T47D (cell line): ENCODE measurements around the gene SLC49A4.
"Not testable (repeated sequence)": the region's sequence is repeated elsewhere in the genome, so short reads cannot be mapped to it uniquely, and the experiment has no call there.

Experiments used
- DNase-seq, 2 experiments: peaks; one replicate each; pipeline versions ENCODE4 v3.0.0 to v3.0.0-alpha.2; 2011 to 2012; ENCODE audit warnings: low read depth in 1 of 2, low spot score in 1 of 2
- JUND ChIP-seq: IDR thresholded peaks from 2 replicates; pipeline ENCODE4 v1.6.1; 2012; ENCODE audit warnings: low read depth
- in situ Hi-C: cut with HindIII; loops from 2 replicates; pipeline ENCODE4 v1.10.0; 2016; ENCODE audit warnings: low sequenced_read_pairs, low pct_unique_long_range_greater_than_20kb

Gene SLC49A4

DNA sequence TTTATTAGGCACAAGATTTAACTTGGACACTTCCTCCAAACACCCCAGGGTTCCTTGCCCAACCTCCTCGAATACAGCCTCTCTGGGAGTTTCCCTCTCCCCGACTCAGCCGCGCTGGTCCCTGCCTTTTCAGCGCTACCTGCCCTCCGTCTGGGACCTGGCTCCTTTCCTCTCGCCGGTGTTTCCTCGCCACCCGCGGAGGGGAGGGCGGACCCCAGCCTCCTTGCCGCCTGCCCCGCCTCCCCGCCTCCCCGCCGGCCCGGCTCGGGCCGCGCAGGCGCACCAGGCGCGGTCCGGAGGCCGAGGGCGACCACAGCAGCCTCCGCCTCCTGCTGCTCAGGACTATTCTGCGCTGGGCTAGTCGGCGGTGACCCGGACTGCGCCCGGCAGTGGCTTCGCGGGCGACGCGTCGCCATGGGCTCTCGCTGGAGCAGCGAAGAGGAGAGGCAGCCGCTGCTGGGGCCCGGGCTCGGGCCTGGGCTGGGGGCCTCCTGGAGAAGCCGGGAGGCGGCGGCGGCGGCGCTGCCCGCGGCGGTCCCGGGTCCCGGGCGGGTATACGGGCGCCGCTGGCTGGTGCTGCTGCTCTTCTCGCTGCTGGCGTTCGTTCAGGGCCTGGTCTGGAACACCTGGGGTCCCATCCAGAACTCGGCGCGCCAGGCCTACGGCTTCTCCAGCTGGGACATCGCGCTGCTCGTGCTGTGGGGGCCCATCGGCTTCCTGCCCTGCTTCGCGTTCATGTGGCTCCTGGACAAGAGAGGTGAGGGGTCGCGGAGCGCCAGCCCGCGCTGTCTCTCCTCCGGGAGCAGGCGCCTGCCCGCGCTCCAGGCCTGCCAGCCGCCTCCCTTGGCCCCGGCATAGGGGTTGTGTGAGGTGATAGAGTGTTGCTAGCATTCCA is at the start of gene SLC49A4:
Gene SLC49A4, plus strand, starts transcription at position 291 of the 895 bp plus-strand sequence. Its CDS starts 124 bp downstream, at position 415.
- no peak for TF ChIP-seq JUND
- DNase-seq = peak; percentile 80 to 90
- in situ Hi-C loops = no loop called here

- peak in 1 of 2 experiments; percentile 9 for DNase-seq
- no peak for TF ChIP-seq JUND
- in situ Hi-C loops = no loop called here
Observed at GRCh38 chr3:122745369-122746021, 49.4 kb upstream of the SLC49A4 start.

GRCh38 chr3:122747295-122747694 is 47.6 kb upstream of the SLC49A4 start:
- in situ Hi-C loops = not testable (repeated sequence)

GRCh38 chr3:122748347-122748746 is 46.5 kb upstream of the SLC49A4 start:
- DNase-seq = no peak
- no peak for TF ChIP-seq JUND
- in situ Hi-C loops = no loop called here

More at GRCh38 chr3:122747295-122747694, 47.6 kb upstream of the SLC49A4 start:
- DNase-seq = not testable (repeated sequence)

DNA sequence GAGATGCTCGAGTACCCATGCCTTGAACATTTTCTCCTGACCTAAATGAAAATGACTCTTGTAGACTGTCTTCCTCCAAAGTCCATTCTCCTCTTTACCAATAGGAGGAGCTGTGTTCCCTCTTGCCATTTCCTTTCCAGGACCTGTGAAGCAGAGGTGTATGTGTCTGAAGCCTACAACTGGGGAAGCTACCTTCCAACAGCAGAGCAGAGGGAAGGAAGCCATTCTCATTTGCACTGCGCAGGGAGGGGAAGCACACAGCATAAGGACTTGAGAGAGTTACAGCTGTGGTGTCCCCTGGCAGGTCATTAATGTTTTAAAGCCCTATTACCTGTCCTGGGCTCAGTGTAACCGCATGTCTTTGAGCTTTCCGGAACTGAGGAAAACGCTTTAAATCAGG is 39.9 kb upstream of the SLC49A4 start:
- peak in 1 of 2 experiments; percentile 67 for DNase-seq
- in situ Hi-C loops = no loop called here
- no peak for TF ChIP-seq JUND

DNA sequence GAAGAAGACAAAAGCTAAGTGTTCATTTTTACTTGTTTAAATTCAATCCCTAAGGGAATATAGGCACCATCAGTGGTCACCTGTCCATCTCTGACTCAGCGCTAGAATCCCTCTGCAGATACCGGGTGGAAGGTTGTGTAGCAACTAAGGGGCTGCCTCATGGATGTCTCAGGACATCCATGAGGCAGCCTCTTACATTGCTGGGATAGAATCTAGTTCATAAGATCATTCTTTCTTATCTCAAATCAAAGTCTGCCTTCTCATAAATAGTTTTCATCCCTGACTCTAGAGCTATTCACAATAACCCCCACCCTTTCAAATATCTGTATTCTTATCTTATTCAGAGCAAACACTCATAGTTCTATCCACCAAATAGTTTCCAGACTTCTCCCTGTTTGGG is 39.4 kb upstream of the SLC49A4 start:
- no peak for DNase-seq
- no peak for TF ChIP-seq JUND
- in situ Hi-C loops = no loop called here

- DNase-seq = no peak
- in situ Hi-C loops = no loop called here
- no peak for TF ChIP-seq JUND
Observed at GRCh38 chr3:122758877-122759560, 35.9 kb upstream of the SLC49A4 start.

DNA sequence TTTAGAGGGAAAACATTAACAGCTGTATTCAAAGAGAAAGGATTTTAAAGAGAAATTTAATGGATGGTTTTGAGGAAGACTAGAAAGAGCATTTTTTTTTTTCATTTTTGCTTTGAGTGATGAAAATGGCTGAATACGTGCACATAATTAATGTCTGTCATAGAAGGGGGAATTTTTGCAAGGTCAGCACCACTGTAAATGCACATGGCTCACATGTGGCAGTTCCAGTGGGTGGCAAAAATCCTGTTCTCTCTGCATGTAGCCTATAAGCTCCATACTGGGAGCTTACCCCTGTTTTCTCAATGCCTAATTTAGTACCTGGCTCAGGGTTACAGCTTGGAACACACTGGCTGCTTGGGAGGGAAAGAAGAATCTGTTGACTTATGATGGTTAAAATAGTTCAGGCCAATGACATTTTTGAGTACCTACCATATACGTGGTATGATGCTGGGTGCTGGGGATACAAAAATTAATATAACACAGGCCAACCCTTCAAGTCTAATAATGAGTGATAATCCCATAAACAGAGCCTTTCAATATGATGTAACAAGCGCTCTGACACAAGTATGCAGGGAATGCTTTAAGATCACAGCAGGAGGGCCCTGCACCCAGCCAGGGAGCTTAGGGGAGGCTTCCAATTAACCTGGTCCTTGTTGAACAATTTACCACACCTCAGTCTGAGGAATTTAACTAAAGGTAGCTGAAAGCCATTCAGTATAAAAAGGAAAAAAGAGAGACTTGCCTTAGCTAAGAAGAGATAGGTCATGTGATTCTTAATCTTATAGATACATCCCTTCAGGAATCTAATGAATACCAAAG is 34.2 kb upstream of the SLC49A4 start:
- in situ Hi-C loops = no loop called here
- DNase-seq = no peak
- TF ChIP-seq JUND = no peak

DNA sequence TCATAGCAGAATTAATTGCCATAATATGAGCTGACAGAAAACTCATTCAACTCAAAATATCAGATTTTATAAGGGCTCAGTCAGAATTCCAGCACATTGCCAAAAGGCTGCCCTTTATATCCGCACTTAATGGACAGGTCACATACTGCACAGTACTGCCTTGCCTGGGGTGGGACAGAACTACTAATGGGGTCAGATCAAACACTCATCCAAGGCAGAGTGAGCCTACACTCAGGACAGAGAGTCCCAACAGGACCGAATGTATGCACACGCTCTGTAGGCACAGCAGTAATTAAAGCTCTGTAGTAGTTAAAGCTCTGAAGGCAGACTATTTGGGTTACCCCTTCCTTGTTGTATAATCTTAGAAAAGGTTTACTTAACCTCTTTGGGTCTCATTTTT is 28.4 kb upstream of the SLC49A4 start:
- in situ Hi-C loops = no loop called here
- no peak for TF ChIP-seq JUND
- DNase-seq = no peak

- peak in 1 of 2 experiments; percentile 33 for DNase-seq
- in situ Hi-C loops = no loop called here
- TF ChIP-seq JUND = no peak
Observed at GRCh38 chr3:122767540-122768372, 27.1 kb upstream of the SLC49A4 start.

DNA sequence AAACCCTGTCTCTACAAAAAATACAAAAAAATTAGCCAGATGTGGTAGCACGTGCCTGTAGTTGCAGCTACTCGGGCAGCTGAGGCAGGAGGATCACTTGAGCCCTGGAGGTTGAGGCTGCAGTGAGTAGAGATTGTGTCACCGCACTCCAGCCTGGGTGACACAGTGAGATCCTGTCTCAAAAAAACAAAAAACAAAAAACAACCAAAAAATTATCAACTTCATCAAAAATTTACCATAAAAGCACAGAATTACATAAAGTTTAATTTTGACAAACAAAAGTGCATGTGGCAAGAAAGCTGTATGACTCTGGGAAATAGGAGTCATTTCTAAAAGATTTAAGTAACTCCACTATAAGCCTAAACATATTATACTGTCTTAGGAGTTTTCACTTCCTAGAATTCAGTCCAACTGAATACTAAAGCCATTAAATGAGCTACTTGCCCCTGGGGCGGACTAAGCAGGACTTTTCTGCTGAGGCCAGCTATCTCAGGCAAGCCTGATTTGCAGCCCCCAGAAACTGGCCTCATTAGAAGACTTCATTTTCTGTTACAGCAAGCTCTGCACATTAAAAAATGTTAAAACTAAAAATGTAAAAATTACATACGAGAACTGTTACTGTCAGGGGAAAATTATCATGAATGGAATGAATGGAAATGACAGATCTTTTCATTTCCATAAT is 24.2 kb upstream of the SLC49A4 start:
- in situ Hi-C loops = no loop called here
- no peak for DNase-seq
- no peak for TF ChIP-seq JUND
